T-helper 2 cell treated with Interferon-gamma antibody and Interleukin-4, amounts not matched to agents 100 ng/mL and 5 ng/mL, for 36 hours (primary cell): ENCODE results near the gene DDX18. TPM values are rescaled to one million over a fixed set of nuclear protein-coding genes. Genes with fewer than 3 reads are reported as not detected.

Source experiments
- intact Hi-C: fragments of 100-400 bp; cut with micrococcal nuclease; formaldehyde crosslinking; loops from one replicate; pipeline ENCODE4 v1.15.1; 2023
- total RNA-seq: library from RNA; stranded (reverse); gene quantifications from 2 replicates; pipeline ENCODE4 v1.2.3, GENCODE V29; 2022

DDX18 gene
- total RNA-seq, 1 donor from 2014 or later = 89.3 TPM

- intact Hi-C loops = no loop called here
Observed at GRCh38 chr2:117833911-117834310, 19.4 kb downstream of the DDX18 start.

- intact Hi-C loops = no loop called here
Observed at GRCh38 chr2:117834992-117835391, 20.5 kb downstream of the DDX18 start.

- intact Hi-C loops = loop anchor here (1.0 kb wide), 2 partner anchors 22 to 167 kb away; partner anchors contain the start of gene DDX18
Observed at GRCh38 chr2:117835990-117836760, 21.7 kb downstream of the DDX18 start.

- intact Hi-C loops = no loop called here
Observed at GRCh38 chr2:117845304-117845703, 30.8 kb downstream of the DDX18 start.

GRCh38 chr2:117850015-117850414 lies 35.5 kb downstream of the DDX18 start:
- intact Hi-C loops = no loop called here

- intact Hi-C loops = no loop called here
Observed at GRCh38 chr2:117850461-117850860, 36.0 kb downstream of the DDX18 start.

GRCh38 chr2:117851969-117852368 lies 37.5 kb downstream of the DDX18 start:
- intact Hi-C loops = no loop called here

- intact Hi-C loops = no loop called here
Observed at GRCh38 chr2:117853316-117853715, 38.8 kb downstream of the DDX18 start.

GRCh38 chr2:117853873-117854272 lies 39.4 kb downstream of the DDX18 start:
- intact Hi-C loops = no loop called here

GRCh38 chr2:117854610-117855009 lies 40.1 kb downstream of the DDX18 start:
- intact Hi-C loops = no loop called here

GRCh38 chr2:117855886-117856285 lies 41.4 kb downstream of the DDX18 start:
- intact Hi-C loops = no loop called here

- intact Hi-C loops = no loop called here
Observed at GRCh38 chr2:117856415-117857210, 42.1 kb downstream of the DDX18 start.

GRCh38 chr2:117858336-117858735 lies 43.8 kb downstream of the DDX18 start:
- intact Hi-C loops = no loop called here

GRCh38 chr2:117858892-117859531 lies 44.5 kb downstream of the DDX18 start:
- intact Hi-C loops = no loop called here

- intact Hi-C loops = no loop called here
Observed at GRCh38 chr2:117859532-117859911, 45.0 kb downstream of the DDX18 start.

GRCh38 chr2:117859924-117860647 lies 45.6 kb downstream of the DDX18 start:
- intact Hi-C loops = no loop called here

GRCh38 chr2:117862459-117862858 lies 48.0 kb downstream of the DDX18 start:
- intact Hi-C loops = no loop called here

GRCh38 chr2:117875786-117876185 lies 61.3 kb downstream of the DDX18 start:
- intact Hi-C loops = no loop called here

- intact Hi-C loops = no loop called here
Observed at GRCh38 chr2:117879003-117879402, 64.5 kb downstream of the DDX18 start.
